Activated CD8-positive, alpha-beta memory T cell treated with anti-CD3 and anti-CD28 coated beads, Interleukin-2, amount 50 U/mL, for 1 hour (primary cell): Measurements from ENCODE around the gene CRACDL.
A peak's percentile ranks its signal among the peaks of the same experiment; 100 is the strongest.

ENCODE experiments used
- DNase-seq: peaks from one replicate; pipeline ENCODE4 v3.0.0-alpha.2; 2020; ENCODE audit errors: extremely low read depth

Gene CRACDL

GRCh38 chr2:98825020-98825350 is 111.0 kb downstream of the CRACDL start:
- DNase-seq: no peak

- DNase-seq: no peak
Observed at GRCh38 chr2:98824256-98825019, 111.6 kb downstream of the CRACDL start.

- DNase-seq: no peak
Observed at GRCh38 chr2:98823196-98824170, 112.5 kb downstream of the CRACDL start.

GRCh38 chr2:98822301-98823164 is 113.5 kb downstream of the CRACDL start:
- DNase-seq: no peak

GRCh38 chr2:98821629-98822135 is 114.3 kb downstream of the CRACDL start:
- no peak for DNase-seq

- no peak for DNase-seq
Observed at GRCh38 chr2:98819231-98819766, 116.7 kb downstream of the CRACDL start.

DNA sequence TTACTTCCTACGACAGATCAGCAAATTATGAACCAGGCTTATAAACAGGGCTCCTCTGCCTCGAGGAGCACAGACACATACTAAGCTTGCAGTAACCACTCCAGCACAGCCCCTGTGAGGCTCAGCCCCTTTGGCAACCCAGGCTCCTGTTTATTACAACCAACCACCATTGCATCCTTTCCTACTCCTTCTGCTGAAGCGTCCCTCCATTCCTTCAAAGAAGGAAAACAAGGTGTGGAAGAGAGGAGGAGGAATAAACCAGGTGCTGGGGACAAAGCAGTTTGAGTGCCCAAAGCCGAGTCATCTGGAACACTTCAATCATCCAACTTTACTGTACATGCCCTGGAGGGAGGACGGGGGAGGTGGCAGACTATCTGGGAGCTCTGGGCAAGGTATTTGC is 117.9 kb downstream of the CRACDL start:
- no peak for DNase-seq

- no peak for DNase-seq
Observed at GRCh38 chr2:98816281-98816680, 119.7 kb downstream of the CRACDL start.

DNA sequence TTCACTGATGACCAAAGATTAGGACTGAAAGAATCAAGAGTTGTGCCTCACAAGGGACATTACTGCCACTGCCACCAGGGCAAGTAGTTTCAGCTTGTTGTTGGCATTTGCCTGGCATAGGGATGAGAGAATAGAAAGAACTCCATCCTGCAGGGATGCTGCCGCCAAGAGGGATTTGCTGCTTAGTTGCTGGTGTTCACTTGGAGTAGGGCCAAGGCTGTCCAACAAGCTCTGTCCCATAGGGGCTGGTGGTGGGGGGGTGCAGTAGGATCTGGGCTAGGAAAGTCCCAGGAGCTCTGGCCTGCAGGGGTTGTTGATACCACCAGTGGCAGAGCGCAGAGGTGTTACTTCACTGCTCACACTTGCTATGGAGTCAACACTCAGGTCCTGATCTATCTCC is 120.2 kb downstream of the CRACDL start:
- DNase-seq: no peak

DNA sequence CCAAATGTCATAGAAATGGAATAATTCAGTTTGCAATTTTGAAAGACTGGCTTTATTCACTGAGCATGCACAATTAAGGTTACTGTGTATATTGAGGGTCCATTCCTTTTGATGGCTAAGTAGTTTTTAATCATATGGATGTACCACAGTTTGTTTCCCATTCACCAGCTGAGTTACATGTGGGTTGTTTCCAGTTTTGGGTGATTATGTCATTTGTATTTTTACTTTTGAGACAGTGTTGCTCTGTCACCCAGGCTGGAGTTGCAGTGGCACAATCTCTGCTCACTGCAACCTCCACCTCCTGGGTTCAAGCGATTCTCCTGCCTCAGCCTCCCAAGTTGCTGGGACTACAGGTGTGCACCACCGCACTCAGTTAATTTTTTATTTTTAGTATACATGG is 124.3 kb downstream of the CRACDL start:
- no peak for DNase-seq

DNA sequence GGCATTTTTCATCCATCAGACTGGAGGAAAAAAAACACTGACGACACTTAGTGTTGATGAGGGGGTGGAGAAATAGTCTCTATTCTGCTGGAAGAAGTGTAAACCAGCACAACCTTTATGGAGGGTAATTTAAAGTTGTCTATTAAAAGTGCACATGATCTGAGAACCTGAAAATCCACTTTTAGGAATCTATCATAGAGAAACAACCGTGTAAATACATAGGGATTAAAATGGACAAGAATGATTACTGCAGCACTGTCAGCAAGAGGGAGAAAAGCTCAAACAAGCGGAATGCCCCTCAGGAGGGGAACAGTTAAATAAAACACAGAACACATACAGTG is 125.5 kb downstream of the CRACDL start:
- DNase-seq: no peak

DNA sequence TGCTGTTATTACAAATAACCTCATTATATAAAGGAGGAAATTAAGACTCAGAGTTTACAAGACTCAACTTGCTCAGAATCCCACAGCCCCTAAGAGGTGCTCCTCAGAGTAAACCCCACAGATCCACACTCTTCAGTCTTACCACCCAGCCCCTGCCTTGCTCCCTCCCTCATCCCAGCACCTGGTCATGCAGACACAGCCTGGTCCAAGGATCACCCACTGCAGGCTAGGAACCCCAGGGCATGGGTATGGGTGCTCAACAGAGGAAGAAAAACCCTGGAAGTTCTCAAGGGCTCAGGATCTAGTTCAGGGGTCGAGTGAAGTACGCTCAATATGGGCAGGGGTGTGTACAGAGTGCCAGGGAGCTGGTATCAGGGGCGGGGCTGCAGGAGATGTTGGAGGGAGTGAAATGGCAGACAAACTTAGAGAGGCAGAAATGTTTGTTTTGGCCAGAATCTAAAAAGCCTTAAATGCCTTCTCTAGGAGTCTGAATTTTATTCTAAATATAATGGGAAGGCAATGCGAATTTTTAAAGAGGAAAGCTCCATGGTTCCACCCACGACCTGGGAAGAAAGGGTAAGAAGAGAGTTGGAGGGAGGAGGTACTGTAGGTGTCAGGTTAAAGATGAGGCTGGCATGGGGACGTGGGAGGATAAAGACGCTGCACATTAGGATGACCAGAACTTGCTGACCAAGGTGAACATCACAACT is 126.0 kb downstream of the CRACDL start:
- DNase-seq: no peak

DNA sequence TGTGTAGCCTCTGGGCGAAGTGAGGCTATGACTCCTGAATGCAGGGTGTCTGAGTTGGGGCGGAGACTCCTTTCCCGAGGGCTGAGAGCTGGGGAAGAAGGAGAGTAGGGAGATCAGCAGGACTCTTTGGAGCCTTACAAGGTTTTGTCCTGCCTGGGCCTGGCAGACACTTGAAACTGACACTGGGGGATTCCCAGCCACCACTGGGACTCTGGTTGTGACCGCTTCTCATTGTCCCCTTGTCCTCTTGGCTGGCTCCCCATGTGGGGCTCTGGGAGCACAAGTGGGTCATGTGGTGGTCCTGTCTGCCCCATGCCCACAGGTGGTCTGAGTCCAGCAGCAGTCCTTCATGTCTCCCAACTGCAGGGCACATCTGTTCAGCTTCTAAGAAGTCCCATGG is 126.9 kb downstream of the CRACDL start:
- no peak for DNase-seq

DNA sequence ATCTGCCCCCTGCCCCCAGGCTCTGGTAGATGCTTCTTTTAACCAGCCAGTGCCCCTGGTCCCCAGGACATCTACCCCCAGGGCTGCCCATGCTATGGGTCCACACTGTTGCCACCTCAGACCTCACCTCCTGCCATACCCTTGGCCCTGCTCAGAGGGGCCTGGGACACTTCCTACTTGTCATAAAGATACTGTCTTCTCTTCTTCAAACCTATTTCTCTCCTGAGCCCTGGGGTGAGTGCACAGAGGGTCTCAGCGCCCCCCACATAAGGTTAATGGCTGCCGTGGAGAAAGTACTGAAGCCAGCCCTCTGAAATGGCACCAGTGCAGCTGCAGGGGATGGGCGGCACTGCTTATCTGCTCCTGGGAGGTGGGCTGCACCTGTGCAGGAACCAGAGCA is 127.5 kb downstream of the CRACDL start:
- DNase-seq: no peak

DNA sequence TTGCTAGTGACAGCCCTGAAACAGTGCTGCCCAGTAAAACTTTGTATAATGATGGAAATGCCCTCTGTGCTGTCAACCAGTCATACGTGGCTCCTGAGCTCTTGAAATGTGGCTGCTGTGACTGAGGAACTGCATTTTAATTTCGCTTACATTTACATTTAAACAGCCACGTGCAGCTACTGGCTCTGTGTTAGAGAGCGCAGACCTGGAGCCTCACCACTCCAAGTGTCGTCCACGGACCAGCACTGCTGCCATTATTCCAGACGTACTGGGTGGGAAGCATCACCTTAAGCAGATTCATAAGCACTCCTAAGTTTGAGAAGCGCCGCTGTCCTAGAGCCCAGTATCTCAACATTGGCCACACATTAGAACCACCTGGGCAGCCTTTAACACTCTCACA is 128.1 kb downstream of the CRACDL start:
- DNase-seq: no peak

DNA sequence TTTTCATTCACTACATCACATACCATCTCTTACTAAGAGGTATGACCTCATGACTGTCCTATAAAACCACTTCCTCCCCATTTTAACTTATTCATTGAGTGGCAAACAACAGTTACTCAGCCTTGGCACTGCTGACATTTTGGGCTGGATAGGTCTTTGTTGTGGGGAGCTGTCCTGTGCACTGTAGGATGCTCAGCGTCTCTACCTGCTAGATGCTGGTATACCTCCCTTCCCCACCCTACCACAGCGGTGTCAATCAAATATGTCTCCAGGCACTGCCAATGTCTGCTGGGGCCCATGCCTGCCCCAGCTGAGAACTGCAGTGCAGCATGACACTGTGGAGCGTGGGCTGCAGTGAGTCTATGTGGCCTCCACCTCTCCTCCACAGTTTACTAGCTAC is 128.8 kb downstream of the CRACDL start:
- DNase-seq: peak; percentile 11

GRCh38 chr2:98806236-98806697 is 129.8 kb downstream of the CRACDL start:
- DNase-seq: no peak

GRCh38 chr2:98805412-98806171 is 130.4 kb downstream of the CRACDL start:
- DNase-seq: no peak

DNA sequence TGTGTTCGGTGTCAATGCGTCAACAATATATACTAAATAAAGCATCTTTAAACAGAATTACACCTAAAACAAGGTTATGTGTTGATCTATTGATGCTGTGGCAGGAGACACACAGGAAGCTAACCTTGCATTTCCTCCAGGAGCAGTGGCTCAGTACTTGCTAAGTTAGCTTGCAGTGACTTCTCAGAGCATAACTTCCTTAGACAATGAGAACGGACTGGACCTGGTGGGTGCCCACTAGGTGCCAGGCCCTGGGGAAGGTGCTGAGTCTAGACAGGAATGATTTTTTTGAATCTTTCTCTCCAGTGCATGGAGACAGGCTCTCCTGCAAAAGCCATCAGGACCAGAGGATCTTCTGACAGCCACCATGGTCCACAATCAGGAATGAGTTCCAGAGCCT is 131.3 kb downstream of the CRACDL start:
- DNase-seq: no peak

DNA sequence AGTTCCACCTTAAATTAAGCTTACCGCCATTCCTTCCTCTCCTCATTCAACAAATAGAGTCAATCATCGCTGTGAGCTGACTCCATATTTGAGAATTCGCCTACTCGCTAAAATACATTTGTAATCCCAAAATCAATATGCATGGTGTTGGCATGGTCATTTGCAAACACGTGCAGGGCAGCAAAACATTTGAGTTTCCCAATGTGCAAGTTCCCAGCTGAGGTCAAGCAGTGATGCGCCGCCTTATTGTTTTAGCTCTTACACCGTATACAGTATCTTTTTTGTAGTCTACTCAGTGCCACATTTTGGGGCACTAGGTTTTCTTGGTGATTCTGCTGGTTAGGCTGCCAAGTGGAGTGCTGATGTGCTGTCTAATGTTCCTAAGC is 131.8 kb downstream of the CRACDL start:
- DNase-seq: no peak
